Loucy (cell line): ENCODE data around the gene SUCLG1.

ENCODE experiments used
- EZH2phosphoT487 ChIP-seq: fragments of 200-600 bp; IDR thresholded peaks from 2 replicates; pipeline ENCODE4 v1.6.1; 2018; ENCODE audit warnings: antibody characterized with exemption, mild to moderate bottlenecking, moderate library complexity, borderline replicate concordance
- TF ChIP-seq, protein P1 (sequence below): fragments of 200-600 bp; sonication (generic); conservative IDR thresholded peaks from 2 replicates; pipeline ENCODE4 v1.5.1; 2014; ENCODE audit warnings: mild to moderate bottlenecking, antibody characterized with exemption, low read length

DNA sequence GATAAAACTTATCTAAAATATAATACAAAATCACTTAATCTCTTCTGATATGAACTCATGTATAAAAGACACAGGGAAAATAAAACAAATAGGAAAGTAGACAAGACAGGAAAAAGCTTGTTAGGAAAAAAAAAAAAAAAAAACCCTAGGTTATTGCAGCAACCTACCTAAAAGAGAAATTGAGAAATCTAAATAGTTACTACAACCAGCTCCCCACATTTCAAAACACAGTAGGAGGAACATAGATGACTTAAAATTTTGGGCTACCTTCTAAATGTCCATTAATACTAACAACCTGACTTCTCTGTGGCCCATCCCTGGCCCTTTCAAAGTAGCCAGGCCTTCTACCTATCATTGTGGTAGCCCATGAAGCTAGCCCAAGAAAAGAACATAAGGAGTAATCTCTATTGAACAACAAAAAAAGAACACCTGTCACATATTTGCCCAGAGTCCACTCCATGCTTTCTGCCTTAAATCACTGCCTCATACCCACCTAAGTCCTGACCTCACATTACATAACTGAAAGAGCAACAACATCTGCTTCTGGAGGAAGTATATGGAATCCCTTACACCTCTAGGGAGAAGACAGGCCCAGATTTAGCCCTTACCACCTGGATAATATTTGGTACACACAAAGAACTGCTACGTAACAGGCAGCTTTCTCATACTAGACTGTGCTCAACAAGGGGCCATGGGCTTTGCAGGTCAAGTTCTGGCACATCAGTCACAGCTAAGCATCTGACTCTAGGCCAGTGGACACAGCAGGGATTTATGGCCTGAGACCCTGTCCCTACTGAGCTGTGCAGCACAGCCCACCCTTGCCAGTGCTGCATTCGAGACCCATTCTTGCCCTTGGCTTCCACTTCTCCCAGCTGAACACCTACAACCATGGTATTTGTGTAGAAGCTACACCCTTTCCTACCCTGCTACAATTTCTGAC lies 8.5 kb downstream of the SUCLG1 start:
- TF ChIP-seq, protein P1, sequence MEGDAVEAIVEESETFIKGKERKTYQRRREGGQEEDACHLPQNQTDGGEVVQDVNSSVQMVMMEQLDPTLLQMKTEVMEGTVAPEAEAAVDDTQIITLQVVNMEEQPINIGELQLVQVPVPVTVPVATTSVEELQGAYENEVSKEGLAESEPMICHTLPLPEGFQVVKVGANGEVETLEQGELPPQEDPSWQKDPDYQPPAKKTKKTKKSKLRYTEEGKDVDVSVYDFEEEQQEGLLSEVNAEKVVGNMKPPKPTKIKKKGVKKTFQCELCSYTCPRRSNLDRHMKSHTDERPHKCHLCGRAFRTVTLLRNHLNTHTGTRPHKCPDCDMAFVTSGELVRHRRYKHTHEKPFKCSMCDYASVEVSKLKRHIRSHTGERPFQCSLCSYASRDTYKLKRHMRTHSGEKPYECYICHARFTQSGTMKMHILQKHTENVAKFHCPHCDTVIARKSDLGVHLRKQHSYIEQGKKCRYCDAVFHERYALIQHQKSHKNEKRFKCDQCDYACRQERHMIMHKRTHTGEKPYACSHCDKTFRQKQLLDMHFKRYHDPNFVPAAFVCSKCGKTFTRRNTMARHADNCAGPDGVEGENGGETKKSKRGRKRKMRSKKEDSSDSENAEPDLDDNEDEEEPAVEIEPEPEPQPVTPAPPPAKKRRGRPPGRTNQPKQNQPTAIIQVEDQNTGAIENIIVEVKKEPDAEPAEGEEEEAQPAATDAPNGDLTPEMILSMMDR: no peak
- TF ChIP-seq EZH2phosphoT487: no peak
